HG02981 (cell line): ENCODE results near the gene GPATCH2L.

Experiments
- ATAC-seq: cut with Tn5 transposase; IDR thresholded peaks from one replicate; pipeline ENCODE4 v1.9.1; 2021; ENCODE audit warnings: mild to moderate bottlenecking, moderate library complexity; ENCODE audit not compliant: unreplicated experiment

The GPATCH2L gene

DNA sequence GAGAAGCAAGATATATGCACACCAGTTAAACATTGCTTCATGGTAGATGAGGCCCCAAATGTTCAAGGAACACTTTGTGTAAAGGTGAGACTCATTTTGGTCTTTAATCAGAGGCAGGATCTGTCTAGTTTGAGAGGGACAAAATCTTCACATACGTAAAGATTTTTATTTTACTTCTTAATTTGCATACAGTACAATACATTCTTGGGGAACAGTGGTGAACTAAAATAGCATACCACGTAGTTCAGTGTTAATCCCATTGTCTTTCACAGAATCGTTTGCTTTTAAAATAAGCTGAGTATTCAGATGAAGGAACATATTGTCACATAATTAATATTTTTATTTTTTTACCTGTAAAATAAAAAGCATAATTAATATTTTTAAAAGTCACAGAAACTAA is 43.3 kb downstream of the GPATCH2L start:
- no peak for ATAC-seq

DNA sequence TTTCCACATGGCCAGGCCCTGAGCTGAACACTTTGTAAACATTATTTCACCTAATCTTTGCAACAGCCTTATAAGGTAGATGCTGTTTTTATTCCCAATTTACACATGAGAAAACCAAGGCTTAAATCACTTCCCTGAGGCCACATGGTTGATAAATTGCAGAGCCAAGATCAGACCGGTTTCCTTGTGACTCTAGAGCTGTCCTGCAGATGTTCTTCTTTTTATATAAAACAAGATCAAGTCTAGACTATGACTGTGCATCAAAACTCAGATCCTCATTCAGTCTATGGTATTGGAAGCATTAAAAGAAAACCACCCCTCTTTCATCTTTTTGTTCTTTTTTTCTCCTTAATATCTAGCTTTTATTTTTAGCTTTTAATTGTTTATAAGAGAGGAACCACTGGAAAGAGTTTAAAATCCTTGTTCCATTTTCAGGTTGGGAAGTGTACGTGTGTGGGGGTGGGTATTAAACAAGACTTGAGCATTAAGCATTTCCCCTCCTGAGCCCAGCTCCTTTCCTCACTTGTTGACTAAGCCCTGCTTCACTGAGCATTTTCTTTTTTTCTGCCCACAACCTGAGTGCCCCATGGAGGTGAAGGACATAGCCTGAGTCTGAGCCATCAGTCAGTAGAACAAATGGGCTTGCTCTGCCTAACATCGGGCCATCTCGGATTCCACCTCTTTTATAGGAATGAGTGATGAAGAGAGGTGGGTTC is 45.4 kb downstream of the GPATCH2L start:
- no peak for ATAC-seq

DNA sequence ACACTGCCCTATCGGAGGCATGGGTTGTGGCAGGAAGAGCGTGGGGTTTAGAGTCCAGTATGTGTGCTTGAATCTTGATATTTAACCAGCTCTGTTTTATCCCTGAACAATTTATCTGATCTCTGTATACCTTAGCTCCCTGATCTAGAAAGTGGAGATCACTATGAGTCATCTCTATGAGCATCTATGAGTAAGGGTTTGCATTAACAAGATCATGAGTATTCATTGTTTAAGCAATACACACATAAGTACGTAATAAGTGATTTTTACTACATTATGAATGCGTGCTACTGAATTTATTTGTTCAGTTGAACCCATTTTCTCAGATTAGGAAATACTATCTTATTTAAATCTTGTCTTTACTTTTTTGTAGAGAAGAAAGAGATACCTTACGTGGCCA is 49.4 kb downstream of the GPATCH2L start:
- no peak for ATAC-seq

DNA sequence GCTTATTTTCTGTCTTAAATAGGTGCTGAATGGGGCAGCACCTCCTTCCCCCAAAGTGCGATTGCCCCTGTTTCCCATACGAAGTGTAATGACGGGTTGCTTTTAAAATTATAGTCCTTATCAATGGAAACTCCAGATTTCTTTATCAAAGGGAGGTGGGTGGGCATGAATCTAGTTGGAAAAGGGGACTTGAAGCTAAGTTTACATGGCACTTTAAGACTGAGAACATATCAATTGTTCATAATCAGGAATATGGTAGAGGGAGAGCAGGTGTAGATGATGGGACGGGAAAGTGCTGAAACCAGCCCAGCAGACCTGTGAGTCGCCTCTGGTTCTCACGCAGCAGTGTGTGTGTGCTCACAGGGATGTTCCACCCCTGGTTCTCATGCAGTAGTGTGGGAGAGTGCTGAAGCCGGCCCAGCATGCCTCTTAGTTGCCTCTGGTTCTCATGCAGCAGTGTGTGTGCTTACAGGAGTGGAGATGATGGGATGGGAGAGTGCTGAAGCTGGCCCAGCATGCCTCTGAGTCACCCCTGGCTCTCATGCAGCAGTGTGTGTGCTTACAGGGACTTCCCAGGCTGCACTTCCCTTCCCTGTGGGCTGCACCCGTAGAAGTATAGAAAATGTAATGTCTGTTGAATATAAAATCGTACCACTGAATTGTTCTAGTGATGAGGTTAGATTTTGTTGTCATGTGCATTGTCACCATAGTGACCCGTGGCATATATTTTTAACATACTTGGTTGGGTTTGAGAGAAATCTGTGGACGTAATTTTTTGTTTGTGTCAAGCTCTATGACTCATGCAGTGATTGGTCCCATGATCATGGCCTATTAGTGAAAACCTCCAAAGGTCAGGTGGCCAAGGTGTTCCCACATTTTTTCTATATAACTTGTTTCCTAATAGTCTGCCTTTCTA is 51.6 kb downstream of the GPATCH2L start:
- peak; percentile 50 for ATAC-seq

DNA sequence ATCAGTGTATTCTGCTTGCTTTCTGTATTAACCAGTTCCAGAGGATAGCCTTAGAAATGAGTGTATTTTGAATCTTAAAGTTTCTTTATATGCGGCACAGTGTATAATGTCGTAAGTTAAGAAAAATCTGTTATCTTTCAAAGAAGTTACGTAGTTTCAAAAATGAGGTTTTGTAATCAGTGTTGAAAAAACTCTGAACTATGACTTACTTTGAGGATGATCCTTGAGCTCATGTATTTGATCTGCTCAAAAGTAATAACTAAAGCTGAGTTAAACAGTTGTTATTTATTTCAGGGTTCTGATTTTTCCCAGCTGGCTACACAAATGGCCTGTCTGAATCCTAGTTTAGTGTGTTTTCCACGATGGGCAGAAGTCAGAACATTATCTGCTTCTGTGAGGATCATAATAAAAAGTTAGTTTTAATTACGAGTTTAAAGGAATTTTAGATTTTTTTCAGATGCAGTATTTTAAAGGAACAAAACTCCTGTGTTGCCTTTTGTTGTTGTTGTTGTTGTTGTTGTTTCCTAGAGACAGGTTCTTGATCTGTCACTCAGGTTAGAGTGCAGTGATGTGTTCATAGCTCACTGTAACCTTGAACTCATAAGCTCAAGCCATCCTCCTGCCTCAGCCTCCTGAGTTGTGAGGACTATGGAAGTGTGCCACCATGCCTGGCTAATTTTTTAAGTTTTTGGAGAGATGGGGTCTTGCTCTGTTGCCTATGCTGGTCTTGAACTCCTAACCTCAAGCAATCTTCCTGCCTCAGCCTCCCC is 52.9 kb downstream of the GPATCH2L start:
- ATAC-seq, result no peak

DNA sequence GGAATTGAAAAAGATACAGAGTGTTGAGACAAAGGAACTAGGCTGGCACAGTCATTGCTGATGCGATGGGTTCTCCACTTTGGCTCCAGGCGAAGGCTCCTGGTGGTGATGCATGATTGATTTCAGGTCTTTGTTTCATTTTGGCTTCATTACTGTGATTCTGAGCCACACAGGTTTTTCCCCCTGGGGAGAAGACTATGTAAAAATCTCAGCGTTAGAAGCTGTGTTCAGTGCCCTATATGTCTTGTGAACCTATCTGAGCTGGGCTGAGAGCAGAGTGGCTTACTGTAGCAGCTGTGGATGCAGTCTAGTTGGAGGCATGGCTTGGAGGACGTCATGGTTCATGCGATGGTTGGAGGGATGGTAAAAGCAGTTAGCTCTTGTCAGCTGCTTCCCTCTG is 54.0 kb downstream of the GPATCH2L start:
- ATAC-seq, result no peak

DNA sequence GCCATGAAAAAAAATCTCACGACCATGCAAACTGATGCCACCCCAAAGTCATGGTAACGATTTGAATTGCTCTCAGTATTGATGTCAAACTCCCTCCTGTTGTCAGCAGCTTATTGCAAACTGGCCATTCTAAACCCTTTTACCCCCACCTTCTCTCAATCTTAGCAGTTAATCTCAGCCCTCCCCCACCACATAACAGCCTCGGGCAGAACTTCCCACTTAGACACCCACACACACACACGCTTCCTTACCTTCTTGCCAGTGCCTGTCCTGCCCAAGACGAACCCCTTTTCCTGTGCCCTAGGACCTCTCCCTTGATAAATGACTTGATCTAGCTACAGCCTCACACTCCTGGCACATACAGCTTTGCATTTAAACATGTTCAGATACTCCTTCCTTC is 56.6 kb downstream of the GPATCH2L start:
- ATAC-seq, result no peak

DNA sequence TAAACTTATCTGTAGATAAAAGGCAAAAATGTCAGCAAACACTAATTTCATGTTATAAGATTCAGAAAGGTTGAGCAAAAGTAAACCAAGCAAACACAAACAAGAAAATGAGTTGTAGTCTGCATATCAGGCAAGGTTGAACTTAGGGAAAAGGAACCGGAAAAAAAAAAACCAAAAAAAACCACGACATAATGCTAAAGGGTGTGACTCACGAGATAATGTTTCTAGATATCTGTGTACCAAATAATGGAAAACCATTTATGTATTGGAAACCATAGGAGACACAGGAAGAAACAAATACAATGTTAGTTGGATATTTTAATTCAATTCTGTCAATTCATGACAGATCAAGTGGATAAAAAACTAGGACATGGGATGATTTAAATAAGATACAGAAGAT is 60.5 kb downstream of the GPATCH2L start:
- ATAC-seq, result no peak

DNA sequence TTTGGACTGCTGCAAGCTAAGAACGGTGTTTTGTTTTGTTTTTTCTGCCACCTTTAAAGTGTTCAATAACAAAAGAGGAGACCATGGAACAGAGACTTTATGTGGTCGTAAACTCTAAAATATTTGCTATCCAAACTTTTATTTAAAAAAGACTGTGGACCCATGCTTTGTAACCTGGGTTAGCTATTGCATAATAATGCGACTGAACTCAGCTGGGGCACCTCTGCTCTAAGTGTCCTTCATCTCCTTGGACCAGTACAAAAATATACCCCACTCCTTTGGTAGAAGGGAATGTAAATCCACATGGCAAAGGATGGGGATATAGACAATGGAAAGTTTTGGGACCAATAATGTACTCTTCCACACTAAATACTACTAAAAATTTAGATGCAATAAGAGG is 65.5 kb downstream of the GPATCH2L start:
- ATAC-seq, result no peak

DNA sequence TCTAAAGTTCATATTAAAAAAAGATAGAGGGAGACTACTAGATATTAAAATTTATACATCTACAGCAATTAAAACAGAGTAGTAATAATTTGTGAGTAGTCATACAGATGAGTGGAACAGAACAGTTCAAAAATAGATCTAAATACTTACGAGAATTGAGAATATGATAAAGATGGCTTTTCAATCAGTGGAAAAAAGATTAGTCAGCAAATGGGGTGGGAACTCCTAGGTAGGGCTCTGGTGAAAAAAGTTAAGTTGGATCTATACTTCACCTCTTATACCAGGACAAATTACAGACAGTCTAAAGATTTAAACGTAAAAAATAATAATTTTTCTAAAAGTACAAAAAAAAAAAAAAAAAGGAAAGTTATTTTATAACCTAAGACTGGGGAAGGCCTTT is 66.9 kb downstream of the GPATCH2L start:
- no peak for ATAC-seq

DNA sequence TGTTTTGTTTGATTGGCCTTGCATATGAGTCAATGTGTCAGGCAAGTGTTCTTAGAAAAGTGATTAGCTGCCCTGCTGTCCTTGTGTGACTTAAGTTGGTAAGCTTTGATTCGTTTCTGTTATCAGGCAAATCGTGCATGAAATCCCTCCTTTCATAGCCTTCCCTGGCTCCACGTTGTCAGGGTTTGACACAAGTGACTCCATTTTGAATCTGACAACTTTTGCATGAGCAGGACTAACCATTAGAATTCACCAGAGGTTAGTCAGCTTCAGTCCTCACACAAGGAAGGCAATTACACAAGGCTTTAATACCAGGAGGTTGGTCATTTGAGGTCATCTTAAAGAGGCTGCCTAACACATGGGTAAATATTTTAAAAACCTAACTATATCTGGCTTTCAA is 68.2 kb downstream of the GPATCH2L start:
- no peak for ATAC-seq

DNA sequence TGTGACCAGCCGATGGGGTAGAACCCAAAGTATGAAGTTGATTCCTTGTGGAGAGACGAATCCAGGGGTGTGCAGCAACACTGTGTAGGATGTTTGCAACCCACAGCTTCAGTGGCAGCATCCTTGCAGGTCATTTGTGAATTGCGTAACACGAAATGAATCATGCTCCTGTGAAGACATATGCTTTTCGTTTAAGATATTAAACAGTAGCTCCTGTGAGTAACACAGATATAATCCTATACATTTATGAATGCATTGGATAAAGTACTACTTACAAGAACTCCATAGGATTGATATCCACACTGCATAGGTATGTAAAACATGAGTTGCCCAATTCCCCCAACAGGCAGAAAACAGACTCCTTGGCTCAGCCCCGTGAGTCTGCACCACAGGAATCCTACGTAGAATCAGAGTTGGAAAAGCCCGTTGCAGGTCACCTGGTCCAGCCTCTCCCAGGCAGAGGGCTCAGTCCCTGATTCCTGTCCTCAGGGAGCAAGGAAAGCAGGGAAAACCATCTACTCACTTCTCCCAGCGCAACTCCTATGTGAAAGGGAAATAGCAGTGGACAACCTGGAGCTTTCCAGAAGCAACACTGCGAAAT is 75.8 kb downstream of the GPATCH2L start:
- no peak for ATAC-seq

DNA sequence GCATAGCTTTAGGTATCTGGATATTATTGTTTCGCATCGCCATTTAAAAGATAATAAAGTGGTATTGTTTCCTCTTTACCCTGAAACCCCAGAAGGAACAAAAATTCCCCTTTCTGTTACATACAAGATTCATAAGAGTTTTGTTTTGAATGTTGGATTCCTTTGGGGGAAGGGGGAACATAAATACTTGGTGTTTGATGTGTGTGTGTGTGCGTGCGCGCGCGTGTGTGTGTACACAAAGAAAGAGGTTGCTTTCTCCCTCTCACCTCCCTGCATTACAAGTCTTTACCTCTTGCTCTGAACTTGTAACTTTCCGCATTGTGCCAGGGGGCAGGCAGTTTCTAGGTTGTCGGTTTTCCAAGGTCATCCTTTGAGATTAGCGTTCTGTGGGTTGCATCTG is 76.4 kb downstream of the GPATCH2L start:
- ATAC-seq, result no peak

DNA sequence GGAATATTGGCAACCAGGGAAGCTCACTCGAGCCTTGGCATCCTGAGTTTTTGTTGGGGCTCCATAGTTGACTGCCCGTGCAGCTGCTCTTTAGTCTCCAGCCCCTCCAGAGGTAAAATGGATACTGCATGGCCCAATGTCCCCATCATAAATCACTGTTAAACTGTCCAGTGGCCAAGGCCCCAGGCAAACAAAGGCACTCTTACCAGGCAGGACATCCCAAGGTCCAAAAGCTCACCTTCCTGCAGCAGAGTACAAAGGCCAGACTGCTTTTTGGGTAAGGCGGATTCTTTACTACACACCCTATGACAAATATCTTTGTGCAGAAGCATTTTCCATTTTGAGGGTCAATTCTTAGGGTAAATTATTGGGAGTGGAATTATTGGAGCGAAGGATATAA is 81.1 kb downstream of the GPATCH2L start:
- no peak for ATAC-seq

DNA sequence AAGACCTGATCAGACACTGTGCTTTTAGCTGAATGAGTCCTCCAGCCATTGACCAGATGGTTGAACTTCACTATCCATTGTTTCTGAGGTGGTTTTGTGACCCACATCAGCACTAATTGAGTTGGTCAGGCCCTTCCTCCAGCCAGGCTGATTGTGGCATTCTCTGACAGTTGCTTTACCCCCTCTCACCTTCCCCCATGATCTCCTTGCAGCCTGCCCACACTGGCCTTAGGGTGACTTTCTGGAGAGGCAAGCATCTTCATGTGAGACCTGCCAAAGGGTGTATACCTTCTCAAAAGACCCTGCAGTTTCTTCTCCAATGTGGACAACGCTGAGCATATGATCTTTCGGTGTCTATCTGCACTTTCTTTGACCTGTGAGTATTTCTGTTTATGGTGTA is 83.9 kb downstream of the GPATCH2L start:
- no peak for ATAC-seq

DNA sequence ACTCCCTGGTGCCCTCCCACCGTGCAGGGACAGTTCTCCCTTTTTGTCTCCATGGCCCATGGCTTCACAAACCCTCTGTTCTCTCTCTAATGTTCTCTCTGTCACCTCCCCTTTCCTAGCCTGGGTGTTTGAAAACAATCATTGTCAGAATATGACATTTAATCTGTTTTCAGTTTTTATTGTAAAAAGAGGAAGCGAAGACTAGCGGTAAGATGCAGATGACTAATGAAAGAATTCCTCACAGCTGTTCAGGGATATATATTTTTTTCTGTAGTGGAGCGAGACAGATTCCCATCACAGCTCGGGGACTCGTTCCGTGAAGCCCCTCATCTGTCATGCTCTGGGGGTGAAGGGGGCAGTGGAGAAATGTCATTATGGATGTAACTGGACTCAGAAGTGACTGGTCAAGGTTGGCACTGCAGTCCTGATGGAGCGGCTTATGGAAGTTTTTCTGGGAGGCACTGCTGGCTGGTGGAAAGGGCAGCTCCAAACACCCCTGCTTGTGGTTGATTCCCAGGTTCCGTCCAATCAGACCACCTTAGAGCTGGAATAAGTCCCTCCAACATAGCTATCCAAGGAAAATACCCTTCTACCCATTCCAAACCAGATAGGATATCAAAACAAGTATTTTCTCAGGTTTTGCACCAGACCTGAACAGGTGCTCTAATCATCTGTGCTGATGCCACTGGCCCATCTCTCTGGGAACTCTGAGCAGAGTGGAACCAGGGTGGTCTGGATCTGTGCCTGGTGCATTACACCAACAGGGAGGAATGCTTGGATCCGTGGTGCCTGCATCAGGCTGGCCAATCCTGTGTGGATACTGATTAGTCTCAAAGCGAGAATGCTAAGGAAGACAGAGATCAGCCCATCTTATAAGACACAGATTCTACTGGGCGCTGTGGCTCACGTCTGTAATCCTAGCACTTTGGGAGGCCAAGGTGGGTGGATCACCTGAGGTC is 84.7 kb downstream of the GPATCH2L start:
- peak; percentile 87 for ATAC-seq

DNA sequence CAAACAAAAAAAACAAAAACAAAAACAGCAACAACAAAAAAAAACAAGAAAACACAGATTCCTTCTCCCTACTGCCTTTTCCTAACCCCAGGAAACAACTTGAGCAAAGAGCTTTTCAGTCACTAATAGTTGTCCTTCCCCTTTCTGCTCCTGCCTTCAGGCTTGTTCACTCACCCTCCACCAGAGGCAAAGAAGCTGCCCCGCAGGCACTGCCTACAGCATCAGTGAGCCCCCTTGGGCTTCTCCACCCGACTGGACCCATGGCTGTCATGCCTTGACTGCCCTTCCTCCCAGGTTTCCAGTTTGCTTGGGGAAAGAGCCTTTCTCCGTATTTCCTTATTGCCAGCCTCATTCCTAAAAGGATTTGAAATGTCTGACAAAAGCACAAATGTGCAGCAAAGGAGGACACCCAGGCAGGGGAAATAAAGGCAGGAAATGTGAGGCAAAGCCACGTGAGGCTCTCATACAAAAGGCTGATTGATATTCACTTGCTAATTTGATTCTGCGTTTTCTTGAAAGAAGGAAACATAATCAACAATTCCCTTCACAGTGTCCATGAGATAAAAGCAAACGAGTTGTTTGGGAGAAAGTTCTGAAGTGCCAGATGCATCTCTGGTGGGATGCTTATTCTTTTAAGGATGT is 85.7 kb downstream of the GPATCH2L start:
- no peak for ATAC-seq

DNA sequence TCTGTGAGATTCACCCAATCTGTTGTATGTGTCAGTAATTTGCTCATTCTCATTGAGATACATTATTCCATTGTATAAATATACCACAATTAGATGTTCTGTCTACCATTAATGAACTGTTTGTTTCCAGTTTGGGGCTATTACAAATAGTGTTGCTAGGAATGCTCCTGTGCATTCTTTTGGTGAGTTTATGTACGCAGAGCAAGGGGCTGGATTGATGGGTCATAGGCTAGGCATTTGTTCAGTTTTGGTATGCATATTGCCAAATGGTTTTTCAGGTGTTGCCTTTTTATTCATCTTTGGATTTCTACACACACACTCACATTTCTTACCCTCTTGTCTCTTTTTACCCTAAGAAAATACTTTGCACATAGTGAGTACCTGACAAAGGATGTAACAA is 93.4 kb downstream of the GPATCH2L start:
- no peak for ATAC-seq

DNA sequence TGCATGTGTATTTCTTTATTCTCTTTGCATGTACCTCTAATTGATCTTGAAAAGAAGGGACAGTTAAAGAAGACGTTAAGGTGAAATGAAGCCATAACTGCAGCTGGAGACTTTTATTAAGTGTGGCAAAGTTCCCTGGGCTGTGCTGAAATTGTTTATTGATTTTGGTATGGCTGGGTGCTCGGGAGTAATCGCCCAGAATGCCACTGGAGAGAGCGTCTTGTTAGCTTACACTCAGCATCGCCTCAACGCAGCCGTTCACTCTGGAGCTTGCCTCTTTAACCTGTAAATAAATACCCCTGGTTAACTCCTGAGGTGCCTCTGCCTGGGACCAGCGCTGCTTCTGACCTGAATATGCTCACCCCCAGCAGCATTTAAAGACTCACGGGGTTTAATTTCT is 98.6 kb downstream of the GPATCH2L start:
- ATAC-seq, result no peak

DNA sequence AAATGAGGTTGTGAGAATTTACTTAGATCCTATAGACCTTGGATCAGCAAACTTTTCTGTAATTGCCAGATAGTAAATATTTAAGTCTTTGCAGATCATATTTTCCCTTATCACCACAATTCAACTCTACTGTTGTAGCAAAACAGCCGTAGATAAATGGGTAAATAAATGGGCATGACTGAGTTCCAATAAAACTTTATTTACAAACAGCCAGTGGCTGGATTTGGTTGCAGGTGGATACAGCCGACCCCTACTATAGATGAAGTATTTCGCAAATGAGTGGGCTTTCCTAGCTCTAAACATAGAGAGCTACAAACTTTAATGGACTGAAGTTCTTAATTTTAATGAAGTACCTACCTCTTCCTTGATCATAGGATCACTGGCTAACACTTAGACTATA is 100.7 kb downstream of the GPATCH2L start:
- no peak for ATAC-seq
